IPS-18a (cell line): ENCODE results near the gene KCNQ1OT1.

Experiments
- H3K27ac ChIP-seq: one replicate; pipeline ENCODE4 v1.5.1; 2013; ENCODE audit warnings: low read length
- H3K27me3 ChIP-seq: one replicate; pipeline ENCODE4 v1.6.1; 2013; ENCODE audit warnings: mild to moderate bottlenecking, low read length; ENCODE audit not compliant: control insufficient read depth, insufficient read depth
- H3K36me3 ChIP-seq: one replicate; pipeline ENCODE4 v1.6.1; 2013; ENCODE audit warnings: low read depth, low read length; ENCODE audit not compliant: control insufficient read depth
- H3K4me1 ChIP-seq: one replicate; pipeline ENCODE4 v1.6.1; 2013; ENCODE audit warnings: low read depth, low read length; ENCODE audit not compliant: control insufficient read depth
- H3K4me3 ChIP-seq: one replicate; pipeline ENCODE4 v1.5.1; 2013; ENCODE audit warnings: low read length
- H3K9ac ChIP-seq: one replicate; pipeline ENCODE4 v1.6.1; 2013; ENCODE audit warnings: mild to moderate bottlenecking, low read length, moderate library complexity
- H3K9me3 ChIP-seq: one replicate; pipeline ENCODE4 v1.6.1; 2013; ENCODE audit warnings: low read depth, low read length; ENCODE audit not compliant: control insufficient read depth

KCNQ1OT1 gene

DNA sequence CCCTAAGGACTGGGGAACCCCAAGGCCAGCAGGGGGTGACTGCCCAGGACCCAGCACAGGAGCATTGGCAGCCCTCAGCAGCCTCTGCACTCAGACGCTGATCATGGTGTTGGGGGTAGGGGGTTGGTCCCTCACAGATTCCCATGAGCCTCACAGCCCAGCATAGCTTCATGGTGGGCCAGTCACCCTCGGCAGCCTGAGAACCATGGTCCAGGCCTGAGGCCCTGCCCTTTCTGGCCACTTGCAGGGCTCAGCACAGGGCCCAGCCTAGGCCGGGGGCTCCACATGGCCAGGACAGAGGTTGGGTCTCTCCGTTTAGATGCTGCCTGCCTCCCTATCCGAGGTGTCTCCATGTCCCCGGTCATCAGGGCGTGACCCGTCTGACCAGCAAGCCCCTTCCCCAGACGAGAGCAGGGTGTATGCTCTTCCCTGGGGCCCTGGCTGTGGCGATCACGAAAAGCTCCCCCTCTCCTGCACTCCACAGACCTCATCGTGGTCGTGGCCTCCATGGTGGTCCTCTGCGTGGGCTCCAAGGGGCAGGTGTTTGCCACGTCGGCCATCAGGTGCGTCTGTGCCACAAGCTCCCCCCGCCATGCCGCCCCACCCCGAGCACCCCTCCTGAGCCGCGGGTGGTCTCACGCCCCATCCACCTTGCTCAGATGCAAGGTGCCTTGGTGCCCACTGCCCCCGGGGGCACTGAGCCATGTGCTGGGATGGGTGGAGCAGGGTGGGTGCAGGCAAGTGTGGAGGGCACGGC, 128.8 kb downstream of the KCNQ1OT1 start:
- Histone ChIP-seq H3K4me1 (no peaks in the 10 kb centered on the region), H3K9me3 (no peaks in the 10 kb centered on the region), H3K36me3 (no peaks in the 10 kb centered on the region), H3K27me3 (peaks cover 49% of the 10 kb centered on the region), H3K4me3 (no peak overlapping the region), H3K9ac (no peak overlapping the region), H3K27ac (no peak overlapping the region)

DNA sequence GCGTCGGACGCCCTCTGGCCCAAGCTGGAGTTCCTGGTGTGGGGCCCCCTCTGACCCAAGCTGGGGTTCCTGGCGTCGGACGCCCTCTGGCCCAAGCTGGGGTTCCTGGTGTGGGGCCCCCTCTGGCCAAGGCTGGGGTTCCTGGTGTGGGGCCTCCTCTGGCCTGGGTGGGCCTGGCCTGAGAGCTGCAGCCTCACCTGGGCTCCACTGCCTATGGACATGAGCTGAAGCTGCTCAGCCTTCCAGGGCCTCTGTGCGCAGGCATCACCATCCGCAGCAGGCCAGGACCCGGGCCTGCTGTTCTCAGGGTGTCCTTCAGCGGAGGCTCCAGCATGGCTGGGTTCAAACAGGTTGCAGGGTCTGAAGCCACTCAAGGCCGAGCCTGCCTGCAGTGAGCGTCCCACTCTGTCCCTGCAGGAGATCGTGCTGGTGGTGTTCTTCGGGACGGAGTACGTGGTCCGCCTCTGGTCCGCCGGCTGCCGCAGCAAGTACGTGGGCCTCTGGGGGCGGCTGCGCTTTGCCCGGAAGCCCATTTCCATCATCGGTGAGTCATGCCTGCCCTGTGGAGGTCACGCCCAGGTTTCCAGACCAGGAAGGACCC, 129.5 kb downstream of the KCNQ1OT1 start:
- Histone ChIP-seq H3K27me3 (peaks cover 49% of the 10 kb centered on the region), H3K27ac (no peak overlapping the region)

DNA sequence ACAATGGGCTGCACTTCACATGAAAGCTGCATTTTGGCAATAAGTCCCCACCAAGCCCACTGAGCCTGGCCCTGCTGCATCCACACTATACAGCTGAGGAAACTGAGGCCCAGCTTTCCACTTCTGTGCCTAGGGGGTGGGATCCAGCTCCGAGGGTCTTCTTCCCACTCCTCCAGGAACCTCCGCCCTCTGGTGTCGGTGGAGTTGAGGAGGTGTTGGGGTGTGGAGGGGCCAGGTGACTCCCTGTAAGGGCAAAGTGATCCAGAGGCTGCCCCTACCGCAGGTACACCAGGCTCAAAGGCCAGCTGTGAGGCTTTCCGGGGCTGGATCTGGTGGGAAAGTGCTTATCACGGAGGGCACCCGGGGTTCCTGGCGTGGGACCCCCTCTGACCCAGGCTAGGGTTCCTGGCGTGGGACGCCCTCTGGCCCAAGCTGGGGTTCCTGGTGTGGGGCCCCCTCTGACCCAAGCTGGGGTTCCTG, 130.0 kb downstream of the KCNQ1OT1 start:
- Histone ChIP-seq H3K9ac (no peak overlapping the region), H3K36me3 (no peaks in the 10 kb centered on the region), H3K27me3 (peaks cover 53% of the 10 kb centered on the region), H3K9me3 (no peaks in the 10 kb centered on the region), H3K27ac (no peak overlapping the region), H3K4me3 (no peak overlapping the region), H3K4me1 (no peaks in the 10 kb centered on the region)

More for the DNA sequence above, 129.5 kb downstream of the KCNQ1OT1 start:
- Histone ChIP-seq H3K4me1 (no peaks in the 10 kb centered on the region), H3K4me3 (no peak overlapping the region), H3K36me3 (no peaks in the 10 kb centered on the region), H3K9ac (no peak overlapping the region), H3K9me3 (no peaks in the 10 kb centered on the region)

DNA sequence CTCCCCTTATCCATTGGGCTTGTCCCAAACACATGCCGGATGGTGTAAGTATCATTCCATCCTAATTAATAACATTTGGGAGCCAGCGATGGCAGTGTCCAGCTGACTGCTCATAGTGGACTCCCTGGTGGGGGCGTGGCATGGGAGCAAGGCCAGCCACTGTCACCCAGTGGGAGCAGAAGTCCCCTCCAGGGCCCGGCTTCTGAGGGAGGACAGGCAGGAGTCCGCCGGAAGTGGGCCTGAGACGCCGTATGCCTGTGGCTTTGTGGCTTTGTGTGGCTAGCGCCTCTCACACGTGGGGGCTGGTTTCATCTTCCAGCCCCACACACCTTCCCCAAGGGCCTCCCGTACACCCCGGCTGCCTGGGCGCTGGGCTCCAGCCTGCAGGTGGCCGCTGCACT, 130.5 kb downstream of the KCNQ1OT1 start:
- no peaks in the 10 kb centered on the region for H3K9me3 ChIP-seq
- no peaks in the 10 kb centered on the region for H3K36me3 ChIP-seq
- no peaks in the 10 kb centered on the region for H3K4me1 ChIP-seq
- H3K27ac ChIP-seq, result no peak overlapping the region
- H3K9ac ChIP-seq, result no peak overlapping the region
- H3K27me3 ChIP-seq, result peaks cover 57% of the 10 kb centered on the region
- H3K4me3 ChIP-seq, result no peak overlapping the region

DNA sequence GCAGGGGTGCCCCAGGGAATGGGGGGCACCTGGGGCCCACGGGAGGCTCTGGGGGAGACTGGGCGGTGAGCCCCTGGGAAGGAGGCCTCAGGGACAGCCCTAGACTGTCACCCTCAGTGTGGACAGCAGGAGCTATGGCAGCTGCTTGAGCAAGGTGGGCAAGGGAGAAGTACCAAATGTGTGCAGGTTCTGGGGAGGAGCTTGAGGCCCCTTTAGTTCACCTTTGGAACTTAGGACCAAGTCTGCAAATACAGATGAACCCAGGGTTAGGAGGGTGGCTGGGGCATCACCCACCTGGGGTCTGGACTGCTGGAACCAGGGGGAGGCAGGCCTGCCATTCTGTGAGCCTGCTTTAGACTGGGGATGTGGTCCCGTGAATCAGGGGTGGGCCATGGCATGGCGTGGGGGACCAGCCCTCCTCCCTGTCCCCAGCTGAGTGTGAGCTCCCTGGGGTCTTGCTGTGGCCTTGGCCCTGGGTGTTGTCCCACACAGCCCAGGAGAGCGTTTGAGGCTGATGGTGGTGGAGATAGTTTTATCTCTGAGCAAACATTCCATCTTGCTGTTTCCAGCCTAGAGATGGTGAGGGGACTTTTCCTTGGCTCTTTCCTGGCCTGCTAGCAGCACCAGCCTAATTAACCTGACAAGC, 132.6 kb downstream of the KCNQ1OT1 start:
- no peak overlapping the region for H3K27ac ChIP-seq
- H3K27me3 ChIP-seq, result peaks cover 51% of the 10 kb centered on the region
- no peak overlapping the region for H3K4me3 ChIP-seq
- no peaks in the 10 kb centered on the region for H3K4me1 ChIP-seq
- H3K36me3 ChIP-seq, result no peaks in the 10 kb centered on the region
- H3K9ac ChIP-seq, result no peak overlapping the region
- H3K9me3 ChIP-seq, result no peaks in the 10 kb centered on the region

DNA sequence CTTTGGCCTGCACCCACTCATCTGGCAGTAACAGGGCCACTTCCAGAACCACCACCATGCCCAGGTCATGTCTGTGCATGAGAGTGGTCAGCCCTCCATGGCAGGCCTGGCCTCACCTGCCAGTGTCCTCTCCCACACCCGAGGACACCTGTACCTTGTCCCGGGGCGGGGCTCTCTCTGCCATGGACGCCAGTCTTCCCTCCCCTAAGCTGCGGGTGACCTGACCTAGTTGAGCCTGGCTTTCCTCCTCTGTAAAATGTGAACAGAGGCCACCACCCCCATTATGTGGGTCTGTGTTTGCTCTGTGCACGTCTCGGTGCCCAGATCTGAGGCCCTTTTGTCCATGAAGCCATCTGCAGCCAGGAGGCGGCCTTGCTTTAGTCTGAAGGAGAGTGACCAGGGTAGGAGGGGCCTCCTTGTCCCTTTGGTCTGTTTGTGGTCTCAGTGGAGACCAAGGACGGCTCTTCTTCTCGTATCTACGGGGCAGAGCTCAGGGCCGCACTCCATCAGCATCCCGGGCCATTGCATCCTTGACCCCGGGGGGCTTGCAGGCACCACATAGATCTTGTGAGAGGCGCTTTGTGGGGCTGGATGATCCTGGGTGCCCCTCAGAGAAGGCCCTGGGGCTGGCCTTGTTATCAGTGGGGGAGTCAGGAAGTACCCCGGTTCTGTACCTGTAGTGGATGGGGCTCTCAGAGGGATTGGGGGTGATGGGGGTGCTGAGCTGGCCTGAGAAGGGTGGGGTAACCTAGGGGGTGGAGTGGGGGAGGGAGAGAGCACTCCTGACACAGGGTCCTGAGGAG, 133.4 kb downstream of the KCNQ1OT1 start:
- Histone ChIP-seq H3K27me3 (peaks cover 49% of the 10 kb centered on the region), H3K4me3 (no peak overlapping the region), H3K9ac (no peak overlapping the region), H3K4me1 (no peaks in the 10 kb centered on the region), H3K27ac (no peak overlapping the region), H3K36me3 (no peaks in the 10 kb centered on the region), H3K9me3 (no peaks in the 10 kb centered on the region)

DNA sequence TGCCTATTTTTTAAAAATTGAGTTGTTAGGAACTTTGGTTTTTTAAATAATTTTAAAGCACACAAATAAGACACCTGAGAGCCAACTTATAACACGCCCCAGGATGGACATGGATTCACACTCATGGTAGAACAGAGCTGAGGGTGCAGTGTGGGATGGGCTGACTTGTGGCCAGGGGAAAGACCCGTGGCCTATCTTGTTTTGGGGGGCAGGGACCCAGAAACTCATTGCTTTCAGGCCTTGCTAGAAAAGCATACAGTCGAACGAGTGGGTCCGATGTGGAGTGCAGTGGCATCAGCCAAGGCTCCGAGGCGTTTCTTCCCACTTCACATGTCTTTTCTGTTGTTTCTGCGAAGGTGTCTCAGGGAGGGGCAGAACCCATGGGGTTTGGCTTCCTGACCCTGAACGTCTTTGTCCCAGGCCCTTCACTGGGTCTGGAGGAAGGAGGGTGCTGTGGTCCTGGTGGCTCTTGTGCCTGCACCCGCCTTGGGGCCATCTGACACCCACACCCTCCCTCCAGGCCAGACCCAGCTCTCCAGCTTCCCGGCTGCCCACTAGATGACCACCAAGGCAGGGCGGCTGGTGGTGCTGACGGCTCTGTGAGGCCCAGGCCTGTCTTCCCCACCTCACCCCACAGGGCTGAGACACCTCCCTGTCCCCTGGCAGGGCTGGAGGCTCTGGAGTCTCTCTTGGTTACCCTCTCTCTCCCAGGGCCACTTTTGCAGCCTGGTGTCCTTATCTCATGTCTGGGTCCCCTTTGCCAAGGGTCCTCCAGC, 134.2 kb downstream of the KCNQ1OT1 start:
- H3K27ac ChIP-seq, result no peak overlapping the region
- H3K36me3 ChIP-seq, result no peaks in the 10 kb centered on the region
- H3K27me3 ChIP-seq, result peaks cover 49% of the 10 kb centered on the region
- no peak overlapping the region for H3K4me3 ChIP-seq
- no peaks in the 10 kb centered on the region for H3K9me3 ChIP-seq
- H3K9ac ChIP-seq, result no peak overlapping the region
- no peaks in the 10 kb centered on the region for H3K4me1 ChIP-seq

DNA sequence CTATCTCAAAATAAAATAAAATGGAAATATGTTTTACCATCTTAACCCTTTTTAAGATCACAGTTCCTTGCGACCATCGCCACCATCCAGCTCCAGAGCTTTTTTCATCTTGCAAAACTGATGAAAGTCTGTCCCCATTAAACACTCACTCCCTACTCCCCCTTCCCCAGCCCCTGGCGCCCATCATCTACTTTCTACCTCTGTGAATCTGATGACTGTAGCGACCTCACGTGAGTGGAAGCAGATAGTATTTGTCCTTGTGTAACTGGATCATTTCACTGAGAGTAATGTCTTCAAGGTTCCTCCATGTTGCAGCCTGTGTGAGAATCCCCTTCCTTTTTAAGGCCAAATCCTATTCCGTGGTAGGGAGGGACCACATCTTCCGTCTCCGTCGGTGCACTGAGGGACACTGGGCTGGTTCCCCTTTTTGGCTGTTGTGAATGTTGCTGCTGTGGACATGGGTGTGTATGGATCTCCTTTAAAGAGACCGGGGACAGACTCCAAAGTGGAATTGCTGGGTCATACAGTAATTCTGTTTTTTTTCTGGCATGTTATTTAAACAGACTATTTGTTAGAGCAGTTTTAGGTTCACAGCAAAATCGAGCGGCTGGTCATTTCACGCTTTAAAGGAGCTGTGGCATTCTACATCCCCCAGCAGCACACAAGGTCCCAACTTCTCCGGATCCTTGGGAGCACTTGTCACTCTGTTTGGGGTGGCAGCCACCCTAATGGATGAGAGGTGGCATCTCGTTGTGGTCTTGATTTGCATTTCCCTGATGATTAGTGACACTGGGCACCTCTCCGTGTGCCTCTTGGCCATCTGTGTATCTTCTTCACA, 135.0 kb downstream of the KCNQ1OT1 start:
- H3K4me3 ChIP-seq, result no peak overlapping the region
- H3K9ac ChIP-seq, result no peak overlapping the region
- H3K4me1 ChIP-seq, result no peaks in the 10 kb centered on the region
- peaks cover 49% of the 10 kb centered on the region for H3K27me3 ChIP-seq
- H3K27ac ChIP-seq, result no peak overlapping the region
- H3K36me3 ChIP-seq, result no peaks in the 10 kb centered on the region
- H3K9me3 ChIP-seq, result no peaks in the 10 kb centered on the region

DNA sequence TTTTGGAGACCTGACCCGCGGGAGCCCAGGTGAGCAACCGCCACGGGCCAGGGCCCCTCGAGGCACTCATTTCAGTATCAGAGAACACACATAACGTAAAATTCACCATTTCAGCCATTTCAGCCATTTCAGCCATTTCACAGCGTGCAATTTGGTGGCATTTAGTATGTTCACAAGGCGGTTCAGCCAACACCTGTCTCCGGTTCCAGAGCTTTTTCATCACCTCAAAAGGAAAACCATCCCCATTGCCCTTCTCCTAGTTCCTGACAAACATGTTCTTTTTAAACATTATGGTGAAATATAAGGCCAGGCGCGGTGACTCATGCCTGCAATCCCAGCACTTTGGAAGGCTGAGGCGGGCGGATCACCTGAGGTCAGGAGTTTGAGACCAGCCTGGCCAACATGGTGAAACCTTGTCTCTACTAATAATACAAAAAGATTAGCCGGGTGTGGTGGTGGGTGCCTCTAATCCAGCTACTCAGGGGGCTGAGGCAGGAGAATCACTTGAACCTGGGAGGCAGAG, 135.7 kb downstream of the KCNQ1OT1 start:
- Histone ChIP-seq H3K9me3 (no peaks in the 10 kb centered on the region), H3K9ac (no peak overlapping the region), H3K4me1 (no peaks in the 10 kb centered on the region), H3K27me3 (peaks cover 50% of the 10 kb centered on the region), H3K27ac (no peak overlapping the region), H3K4me3 (no peak overlapping the region), H3K36me3 (no peaks in the 10 kb centered on the region)
